Stimulated activated CD4-positive, alpha-beta T cell treated with anti-CD3 and anti-CD28 coated beads, Interleukin-1b, Interleukin-23, amount 100 ng/mL, for 24 hours (primary cell): ENCODE data around the gene CCDC171.
"Not testable (repeated sequence)": the region's sequence is repeated elsewhere in the genome, so short reads cannot be mapped to it uniquely, and the experiment has no call there.

Experiments
- DNase-seq, 4 experiments: peaks; one replicate each; pipeline ENCODE4 v3.0.0-alpha.2; 2020; ENCODE audit warnings: low read depth in 4 of 4, low spot score in 1 of 4

The CCDC171 gene

GRCh38 chr9:15693701-15694100, 140.9 kb downstream of the CCDC171 start:
- DNase-seq: no peak

- no peak for DNase-seq
Observed at GRCh38 chr9:15696979-15697378, 144.1 kb downstream of the CCDC171 start.

- peak in 1 of 4 experiments; percentile 0 for DNase-seq
Observed at GRCh38 chr9:15697446-15697851, 144.6 kb downstream of the CCDC171 start.

GRCh38 chr9:15699876-15700559, 147.2 kb downstream of the CCDC171 start:
- DNase-seq: not testable (repeated sequence)

- DNase-seq: no peak
Observed at GRCh38 chr9:15707000-15707399, 154.2 kb downstream of the CCDC171 start.

- DNase-seq: no peak
Observed at GRCh38 chr9:15711531-15711930, 158.7 kb downstream of the CCDC171 start.

- no peak for DNase-seq
Observed at GRCh38 chr9:15711931-15712330, 159.1 kb downstream of the CCDC171 start.

- DNase-seq: no peak
Observed at GRCh38 chr9:15714746-15715145, 161.9 kb downstream of the CCDC171 start.

GRCh38 chr9:15717290-15717967, 164.6 kb downstream of the CCDC171 start:
- no peak for DNase-seq

- no peak for DNase-seq
Observed at GRCh38 chr9:15718423-15718822, 165.6 kb downstream of the CCDC171 start.

- DNase-seq: no peak
Observed at GRCh38 chr9:15720861-15721260, 168.0 kb downstream of the CCDC171 start.

GRCh38 chr9:15722888-15723287, 170.0 kb downstream of the CCDC171 start:
- DNase-seq: no peak

GRCh38 chr9:15724016-15724415, 171.2 kb downstream of the CCDC171 start:
- DNase-seq: no peak

- DNase-seq: no peak
Observed at GRCh38 chr9:15724612-15725011, 171.8 kb downstream of the CCDC171 start.

- no peak for DNase-seq
Observed at GRCh38 chr9:15725953-15726352, 173.1 kb downstream of the CCDC171 start.

- no peak for DNase-seq
Observed at GRCh38 chr9:15729507-15729906, 176.7 kb downstream of the CCDC171 start.

GRCh38 chr9:15735083-15735857, 182.4 kb downstream of the CCDC171 start:
- DNase-seq: no peak

GRCh38 chr9:15736569-15736968, 183.7 kb downstream of the CCDC171 start:
- no peak for DNase-seq

- DNase-seq: no peak
Observed at GRCh38 chr9:15738011-15738410, 185.2 kb downstream of the CCDC171 start.

- DNase-seq: no peak
Observed at GRCh38 chr9:15741015-15741414, 188.2 kb downstream of the CCDC171 start.

- DNase-seq: no peak
Observed at GRCh38 chr9:15743512-15743911, 190.7 kb downstream of the CCDC171 start.

- no peak for DNase-seq
Observed at GRCh38 chr9:15744196-15744595, 191.4 kb downstream of the CCDC171 start.
